A549 treated with AZD9567 at 1 μM for 4 hours (cell line): ENCODE data around the gene NDUFB4. TPM values are rescaled to one million over a fixed set of nuclear protein-coding genes. Genes with fewer than 3 reads are reported as not detected.

ENCODE experiments used
- total RNA-seq: library from RNA; stranded (reverse); fragments of 200-300 nt; extraction: Qiagen RNA extraction; gene quantifications from 5 replicates; pipeline ENCODE4 v1.2.3, GENCODE V29; 2022; ENCODE audit not compliant: insufficient read depth

The NDUFB4 gene
- 211 to 217 TPM (median 214 TPM) in 5 replicates for total RNA-seq

DNA sequence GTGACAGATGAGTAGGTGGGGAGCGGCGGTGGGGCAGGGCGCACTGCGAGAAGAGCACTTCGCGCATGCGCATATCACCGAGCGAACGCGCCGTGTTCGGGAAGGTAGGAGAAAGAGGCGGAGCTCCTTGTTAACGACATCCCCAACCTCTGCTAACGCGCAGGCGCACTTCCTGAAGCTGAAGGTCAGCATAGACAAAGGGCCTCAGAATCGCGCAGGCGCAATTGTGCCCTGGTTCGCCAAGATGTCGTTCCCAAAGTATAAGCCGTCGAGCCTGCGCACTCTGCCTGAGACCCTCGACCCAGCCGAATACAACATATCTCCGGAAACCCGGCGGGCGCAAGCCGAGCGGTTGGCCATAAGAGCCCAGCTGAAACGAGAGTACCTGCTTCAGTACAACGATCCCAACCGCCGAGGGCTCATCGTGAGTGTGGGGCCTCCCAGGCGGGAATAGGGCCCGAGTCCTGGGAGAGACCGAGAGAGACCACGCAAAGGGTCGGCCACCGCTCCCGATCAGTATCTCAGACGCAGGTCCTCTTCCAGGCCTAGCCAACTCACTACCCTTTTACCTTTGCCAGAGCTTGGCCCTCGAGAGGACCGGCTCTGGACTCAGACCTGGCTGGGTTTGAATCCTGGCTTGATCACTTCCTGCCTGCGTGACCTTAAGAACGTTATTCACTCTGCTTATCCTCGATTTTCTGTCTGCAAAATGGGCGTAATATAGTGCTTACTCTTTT is at the start of gene NDUFB4:
Gene NDUFB4, plus strand, starts transcription at position 221 of the 737 bp plus-strand sequence. Its CDS starts 24 bp downstream, at position 245.

Other genes starting within 250 kb of the NDUFB4 start
- 12.6 to 21.9 TPM (median 17.3 TPM) in 5 replicates for gene LRRC58, start 247.0 kb upstream of the NDUFB4 start, total RNA-seq
- 43.9 to 75.2 TPM (median 64.5 TPM) in 5 replicates for gene FSTL1, start 145.3 kb upstream of the NDUFB4 start, total RNA-seq
- gene HGD, start 85.9 kb downstream of the NDUFB4 start, total RNA-seq: 15.6 to 35.2 TPM (median 20.5 TPM) in 5 replicates
- gene RABL3, start 146.2 kb downstream of the NDUFB4 start, total RNA-seq: 12.8 to 18.5 TPM (median 15.0 TPM) in 5 replicates
- gene GTF2E1, start 146.4 kb downstream of the NDUFB4 start, total RNA-seq: 11.5 to 37.6 TPM (median 13.5 TPM) in 5 replicates